ENCODE measurements around the gene AUTS2.

DNA sequence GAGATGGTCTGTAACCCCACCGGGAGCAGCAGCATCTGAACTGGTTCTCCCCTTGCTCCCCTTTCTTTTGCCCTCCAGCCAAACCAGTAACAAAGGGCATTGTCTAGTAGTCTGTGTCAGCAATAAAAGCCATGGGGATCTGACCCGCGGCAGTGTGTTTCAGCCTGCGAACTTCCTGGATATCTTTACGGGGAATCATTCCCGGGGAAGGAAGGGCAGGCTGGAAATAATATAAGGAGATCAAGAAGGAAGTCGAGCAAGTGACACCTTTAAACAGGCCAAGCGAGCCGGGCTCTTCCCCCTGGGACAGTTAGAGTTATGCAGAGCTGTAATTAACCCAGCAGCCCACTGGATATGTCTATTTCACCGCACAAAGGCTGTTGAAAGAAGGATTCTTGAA, 872.5 kb downstream of the AUTS2 start:
- no peak for TF ChIP-seq POLR2A (IDR thresholded peaks at IDR 0.05; ENCODE audit: low read depth, low read length)
- no peak for TF ChIP-seq POLR2AphosphoS5 (IDR thresholded peaks at IDR 0.05; ENCODE audit: low read depth, low read length)
- no peak for TF ChIP-seq TAF1 (IDR thresholded peaks at IDR 0.05; ENCODE audit: low read depth, low read length)
- TF ChIP-seq SPI1 (IDR thresholded peaks at IDR 0.05; ENCODE audit: low read depth, low read length): no peak
- no peak for TF ChIP-seq POU2F2 (IDR thresholded peaks at IDR 0.05; ENCODE audit: low read depth, low read length)

Data from GM12891 (cell line).